Osteocyte (in vitro differentiated cells): ENCODE results near the gene SLC25A51. TPM values are rescaled to one million over a fixed set of nuclear protein-coding genes. Genes with fewer than 3 reads are reported as not detected.

Experiments used
- DNase-seq: peaks from one replicate; pipeline ENCODE4 v3.0.0; 2021; ENCODE audit warnings: mixed read lengths; ENCODE audit not compliant: unreplicated experiment; ENCODE audit errors: extremely low spot score
- H3K27ac Mint-ChIP-seq: one replicate; pipeline ENCODE4 v1.8.0; 2021; ENCODE audit warnings: mild to moderate bottlenecking, mixed read lengths; ENCODE audit not compliant: unreplicated experiment
- H3K27me3 Mint-ChIP-seq: one replicate; pipeline ENCODE4 v1.8.0; 2021; ENCODE audit warnings: mixed read lengths; ENCODE audit not compliant: unreplicated experiment
- H3K36me3 Mint-ChIP-seq: one replicate; pipeline ENCODE4 v1.8.0; 2021; ENCODE audit warnings: mixed read lengths; ENCODE audit not compliant: unreplicated experiment
- H3K4me1 Mint-ChIP-seq: one replicate; pipeline ENCODE4 v1.8.0; 2021; ENCODE audit warnings: mixed read lengths; ENCODE audit not compliant: unreplicated experiment
- H3K4me3 Mint-ChIP-seq: one replicate; pipeline ENCODE4 v1.8.0; 2021; ENCODE audit warnings: mild to moderate bottlenecking, moderate library complexity, mixed read lengths; ENCODE audit not compliant: unreplicated experiment
- H3K9me3 Mint-ChIP-seq: one replicate; pipeline ENCODE4 v1.8.0; 2021; ENCODE audit warnings: mixed read lengths; ENCODE audit not compliant: unreplicated experiment
- CTCF ChIP-seq: fragments of 200-600 bp; sonication (generic); IDR thresholded peaks from 2 replicates; pipeline ENCODE4 v1.5.0; 2021; ENCODE audit warnings: antibody characterized with exemption, mild to moderate bottlenecking, moderate library complexity
- total RNA-seq: library from RNA; stranded (reverse); gene quantifications from 2 replicates; pipeline ENCODE4 v1.2.1, GENCODE V29; 2021

SLC25A51 gene
- total RNA-seq, 1 donor from 2014 or later = 37.5 TPM

GRCh38 chr9:37906312-37907239, 2.6 kb upstream of the SLC25A51 start:
- H3K4me1 Mint-ChIP-seq = peaks cover 22% of the 10 kb centered on the region
- no peak for TF ChIP-seq CTCF
- peak; percentile 60 for DNase-seq
- no peaks in the 10 kb centered on the region for H3K36me3 Mint-ChIP-seq
- H3K27ac Mint-ChIP-seq = no peak overlapping the region
- no peak overlapping the region for H3K4me3 Mint-ChIP-seq
- no peaks in the 10 kb centered on the region for H3K27me3 Mint-ChIP-seq
- H3K9me3 Mint-ChIP-seq = no peaks in the 10 kb centered on the region

GRCh38 chr9:37905776-37906175, 1.8 kb upstream of the SLC25A51 start:
- H3K27me3 Mint-ChIP-seq = no peaks in the 10 kb centered on the region
- peak; percentile 67 for DNase-seq
- H3K9me3 Mint-ChIP-seq = no peaks in the 10 kb centered on the region
- no peaks in the 10 kb centered on the region for H3K36me3 Mint-ChIP-seq
- no peak overlapping the region for H3K27ac Mint-ChIP-seq
- peaks cover 22% of the 10 kb centered on the region for H3K4me1 Mint-ChIP-seq
- no peak for TF ChIP-seq CTCF
- no peak overlapping the region for H3K4me3 Mint-ChIP-seq

GRCh38 chr9:37905131-37905505, 1.2 kb upstream of the SLC25A51 start:
- no peak for TF ChIP-seq CTCF
- Mint-ChIP-seq H3K4me3 (peak overlapping the region; percentile 15), H3K4me1 (peaks cover 22% of the 10 kb centered on the region), H3K9me3 (no peaks in the 10 kb centered on the region), H3K27ac (peak overlapping the region; percentile 90), H3K27me3 (no peaks in the 10 kb centered on the region), H3K36me3 (no peaks in the 10 kb centered on the region)
- DNase-seq = peak; percentile 48

GRCh38 chr9:37904445-37905130, 661 bp upstream of the SLC25A51 start:
- peaks cover 22% of the 10 kb centered on the region for H3K4me1 Mint-ChIP-seq
- peak overlapping the region; percentile 84 for H3K4me3 Mint-ChIP-seq
- peak; percentile 81 for DNase-seq
- H3K36me3 Mint-ChIP-seq = no peaks in the 10 kb centered on the region
- no peak for TF ChIP-seq CTCF
- peak overlapping the region; percentile 90 for H3K27ac Mint-ChIP-seq
- H3K27me3 Mint-ChIP-seq = no peaks in the 10 kb centered on the region
- no peaks in the 10 kb centered on the region for H3K9me3 Mint-ChIP-seq
